Bronchial epithelial cell (primary cell): ENCODE measurements around the gene KRT36. TPM values are rescaled to one million over a fixed set of nuclear protein-coding genes. Genes with fewer than 3 reads are reported as not detected.

Experiments
- DNase-seq: peaks from one replicate; pipeline ENCODE4 v3.0.0-alpha.2; 2010; ENCODE audit warnings: low read depth
- FAIRE-seq: peaks from 2 replicates; lab custom pipeline; 2011; peaks lifted over from hg19 to GRCh38; lab: Jason Lieb, UNC
- H3K27me3 ChIP-seq: 2 replicates; pipeline ENCODE4 v1.5.1; 2011; ENCODE audit warnings: low read length; ENCODE audit not compliant: control insufficient read depth, insufficient read depth
- H3K36me3 ChIP-seq: 2 replicates; pipeline ENCODE4 v1.5.1; 2011; ENCODE audit warnings: low read length; ENCODE audit not compliant: control insufficient read depth, insufficient read depth
- H3K4me3 ChIP-seq: 2 replicates; pipeline ENCODE4 v1.5.1; 2011; ENCODE audit warnings: mild to moderate bottlenecking, low read depth, low read length, control low read depth
- CTCF ChIP-seq: IDR thresholded peaks from 2 replicates; pipeline ENCODE4 v1.5.1; 2011; ENCODE audit warnings: mild to moderate bottlenecking, moderate library complexity, low read length, control low read depth, inconsistent platforms; ENCODE audit not compliant: insufficient read depth, severe bottlenecking
- total RNA-seq: library from RNA; depleted of rRNA; stranded (reverse); fragments of >200 nt; gene quantifications from 2 replicates; pipeline ENCODE4 v1.2.1, GENCODE V29; 2014

KRT36 gene
- total RNA-seq, 1 donor from 2014 or later: under 0.01 TPM

- DNase-seq (no peak), FAIRE-seq (no peak)
- no peak overlapping the region for H3K4me3 ChIP-seq
Observed at GRCh38 chr17:41478237-41478636, 11.5 kb downstream of the KRT36 start.

DNA sequence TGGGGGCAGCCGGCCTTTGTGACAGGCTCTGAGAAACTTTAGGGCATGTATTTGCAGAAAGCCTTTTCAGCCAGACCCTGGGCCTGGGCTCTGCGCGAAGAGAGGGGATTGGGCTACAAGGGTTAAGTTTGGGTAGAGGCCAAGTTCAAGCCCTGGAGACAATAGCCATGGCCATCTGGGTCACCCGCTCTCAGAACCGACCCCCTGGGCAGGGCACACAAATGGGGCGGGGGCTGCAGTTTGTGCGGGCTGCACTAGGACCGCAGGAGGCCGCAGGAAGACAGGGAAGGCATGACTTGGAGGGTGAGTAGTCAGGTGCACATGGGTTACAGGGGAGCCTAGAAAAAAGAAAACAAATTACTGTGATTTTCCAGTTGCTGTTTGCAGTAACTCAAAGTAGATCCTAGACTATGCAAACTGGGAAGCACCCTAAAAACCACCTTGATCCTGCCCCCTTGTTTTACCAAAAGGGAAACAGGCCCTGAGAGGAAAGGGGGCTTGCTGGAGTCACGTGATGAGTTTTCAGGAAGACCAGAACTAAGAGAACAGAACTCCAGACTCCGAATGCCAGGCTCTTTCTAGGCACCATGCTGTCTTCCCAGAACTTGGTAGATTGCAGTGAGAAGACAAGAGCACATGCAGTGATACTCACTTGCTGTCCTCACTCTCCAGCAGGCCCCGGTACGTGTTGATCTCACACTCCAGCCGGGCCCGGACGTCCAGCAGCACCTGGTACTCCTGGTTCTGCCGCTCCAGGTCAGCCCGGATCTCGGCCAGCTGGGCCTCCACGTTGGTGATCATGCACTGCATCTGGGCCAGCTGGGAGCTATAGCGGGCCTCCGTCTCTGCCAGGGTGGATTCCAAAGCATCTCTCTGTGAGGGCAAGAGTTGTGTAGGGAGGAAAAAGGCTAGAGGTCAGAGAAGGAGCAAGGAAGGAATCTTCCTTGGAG lies 12.6 kb downstream of the KRT36 start:
- FAIRE-seq: no peak
- no peak for TF ChIP-seq CTCF

More at GRCh38 chr17:41478237-41478636, 11.5 kb downstream of the KRT36 start:
- Histone ChIP-seq H3K27me3 (peaks cover 1% of the 10 kb centered on the region), H3K36me3 (no peaks in the 10 kb centered on the region)
- TF ChIP-seq CTCF: no peak

DNA sequence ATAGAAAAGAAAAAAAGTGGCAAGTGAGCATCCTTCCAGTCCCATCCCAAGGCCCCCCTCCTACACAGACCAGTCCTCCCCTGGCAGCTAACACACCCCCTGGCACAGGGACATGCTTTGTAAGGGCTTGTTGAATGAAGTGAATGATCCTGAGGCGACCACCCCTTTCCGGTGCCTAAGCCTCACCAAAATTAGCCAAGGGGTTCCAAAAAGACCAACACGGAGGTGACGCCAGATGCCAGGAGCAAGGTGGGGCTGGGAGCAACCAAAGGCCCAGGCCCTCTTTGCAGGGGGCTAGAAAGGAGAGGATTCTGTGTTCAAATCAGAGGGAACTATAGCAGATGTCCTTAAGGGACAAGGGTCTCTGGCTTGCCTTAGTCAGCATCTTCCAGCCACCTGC lies 14.3 kb downstream of the KRT36 start:
- Histone ChIP-seq H3K36me3 (no peaks in the 10 kb centered on the region), H3K4me3 (no peak overlapping the region), H3K27me3 (peaks cover 1% of the 10 kb centered on the region)
- FAIRE-seq: no peak
- TF ChIP-seq CTCF: no peak
- DNase-seq: no peak

More for the DNA sequence above, 12.6 kb downstream of the KRT36 start:
- Histone ChIP-seq H3K36me3 (no peaks in the 10 kb centered on the region), H3K4me3 (no peak overlapping the region), H3K27me3 (peaks cover 1% of the 10 kb centered on the region)
- no peak for DNase-seq

DNA sequence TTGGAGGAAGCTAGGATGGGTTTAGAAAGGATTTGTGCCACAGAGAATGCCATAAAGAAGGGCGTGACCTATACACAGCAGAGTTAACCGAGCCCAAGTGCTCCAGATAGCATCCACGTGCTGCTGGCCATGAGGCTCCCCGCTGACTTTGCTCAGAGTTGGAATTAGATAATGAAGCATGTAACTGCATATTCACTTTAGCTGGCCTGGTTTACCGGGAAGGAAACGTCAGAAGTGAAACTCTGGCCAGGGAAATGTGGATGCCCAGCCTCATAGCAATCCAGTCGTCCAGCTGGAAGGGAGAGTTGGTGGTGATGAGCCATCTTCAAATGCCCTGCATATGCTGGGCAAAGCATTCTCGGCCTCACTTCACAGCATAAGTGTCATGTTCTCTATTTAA lies 14.8 kb downstream of the KRT36 start:
- H3K27me3 ChIP-seq: peaks cover 1% of the 10 kb centered on the region
- FAIRE-seq (no peak), DNase-seq (no peak)
- H3K4me3 ChIP-seq: no peak overlapping the region
- TF ChIP-seq CTCF: no peak
- H3K36me3 ChIP-seq: no peaks in the 10 kb centered on the region

DNA sequence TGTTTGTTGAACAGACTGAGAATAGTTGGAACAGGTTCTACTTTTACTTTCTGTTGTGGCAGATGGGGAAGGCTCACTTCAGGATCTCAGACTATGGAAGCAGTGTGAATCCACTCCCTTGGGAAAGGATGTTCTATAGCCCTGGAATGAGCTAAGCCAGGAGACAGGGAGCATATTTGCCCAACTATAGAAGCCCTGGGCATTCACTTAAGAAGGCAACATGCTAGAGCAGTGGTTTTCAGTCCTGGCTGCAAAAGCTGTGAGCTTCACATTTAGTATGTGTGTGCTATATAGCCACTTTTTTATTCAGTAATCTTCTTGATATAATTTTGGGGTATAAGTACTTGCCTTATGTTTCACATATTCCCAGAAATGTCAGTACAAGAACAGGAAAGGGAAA lies 21.4 kb downstream of the KRT36 start:
- H3K4me3 ChIP-seq: no peak overlapping the region
- TF ChIP-seq CTCF: no peak
- FAIRE-seq (no peak), DNase-seq (no peak)
- no peaks in the 10 kb centered on the region for H3K36me3 ChIP-seq
- H3K27me3 ChIP-seq: no peaks in the 10 kb centered on the region
